Anterior cingulate cortex (tissue), 58 donors: ENCODE results near the gene AMDHD1.

ENCODE experiments used
- DNase-seq, 58 donors: peaks; one replicate each; lab custom pipeline; 2025; lab: John Stamatoyannopoulos, UW

The AMDHD1 gene

GRCh38 chr12:95943330-95943842 is at the start of gene AMDHD1:
Gene AMDHD1 (plus strand): TSS chr12:95943331. CDS start chr12:95943399, 68 bp downstream.
- DNase-seq = peak in 42 of 58 donors; percentile 8 to 70 (median 36)

GRCh38 chr12:95896846-95897245 is 46.3 kb upstream of the AMDHD1 start:
- DNase-seq = peak in 1 of 58 donors; percentile 2

GRCh38 chr12:95898081-95898480 is 45.0 kb upstream of the AMDHD1 start:
- no peak for DNase-seq

GRCh38 chr12:95908573-95908972 is 34.6 kb upstream of the AMDHD1 start:
- no peak for DNase-seq

GRCh38 chr12:95909871-95910270 is 33.3 kb upstream of the AMDHD1 start:
- no peak for DNase-seq

- peak in 21 of 58 donors; percentile 0 to 48 (median 7) for DNase-seq
These were observed 24.7 kb upstream of the AMDHD1 start for GRCh38 chr12:95918194-95918993.

GRCh38 chr12:95919110-95919509 is 24.0 kb upstream of the AMDHD1 start:
- DNase-seq = no peak

GRCh38 chr12:95922231-95922630 is 20.9 kb upstream of the AMDHD1 start:
- DNase-seq = no peak

GRCh38 chr12:95940514-95940913 is 2.6 kb upstream of the AMDHD1 start:
- no peak for DNase-seq

GRCh38 chr12:95942101-95942523 is 1.0 kb upstream of the AMDHD1 start:
- peak in 6 of 58 donors; percentile 18 to 65 (median 22) for DNase-seq

- peak in 52 of 58 donors; percentile 26 to 82 (median 56) for DNase-seq
These were observed 404 bp upstream of the AMDHD1 start, which contains the start of gene CCDC38 for GRCh38 chr12:95942524-95943329. Gene CCDC38 (minus strand): TSS chr12:95942614. CDS start chr12:95936509, 6,105 bp downstream.

GRCh38 chr12:95944108-95944704 is 1.1 kb downstream of the AMDHD1 start:
- no peak for DNase-seq

- no peak for DNase-seq
These were observed 6.5 kb downstream of the AMDHD1 start for GRCh38 chr12:95949477-95950206.

- no peak for DNase-seq
These were observed 8.4 kb downstream of the AMDHD1 start for GRCh38 chr12:95951515-95951914.

GRCh38 chr12:95953000-95953399 is 9.9 kb downstream of the AMDHD1 start:
- DNase-seq = no peak

GRCh38 chr12:95955549-95956159 is 12.5 kb downstream of the AMDHD1 start:
- DNase-seq = no peak

- DNase-seq = peak in 2 of 58 donors; percentile 1
These were observed 13.5 kb downstream of the AMDHD1 start for GRCh38 chr12:95956557-95957145.

- DNase-seq = no peak
These were observed 16.0 kb downstream of the AMDHD1 start for GRCh38 chr12:95959107-95959506.

- DNase-seq = no peak
These were observed 17.1 kb downstream of the AMDHD1 start for GRCh38 chr12:95960241-95960640.
